Measurements from ENCODE around the gene FRMPD1. TPM values are rescaled to one million over a fixed set of nuclear protein-coding genes. Genes with fewer than 3 reads are reported as not detected.

FRMPD1 gene
- total and polyA plus RNA-seq, 2 of the 13 experiments (the other 11 are each of a cell fraction or from before 2014, with no cell fraction given), result not detected

- TF ChIP-seq SNAPC4 (CRISPR knock-in tag; IDR thresholded peaks at IDR 0.05) (peak; percentile 81; the same call in 1 of the 2 replicates), MLLT10 (CRISPR knock-in tag; IDR thresholded peaks at IDR 0.05) (no peak), IRF1 (CRISPR knock-in tag; IDR thresholded peaks at IDR 0.05; ENCODE audit: low read depth) (0 out of 2 replicates have a peak, but pooled peaks have one; percentile 22), FUBP1 (CRISPR knock-in tag; IDR thresholded peaks at IDR 0.05; ENCODE audit: borderline replicate concordance) (peak; percentile 95; the same call in 1 of the 2 replicates), ZBTB14 (CRISPR knock-in tag; IDR thresholded peaks at IDR 0.05) (no peak), ZFAT (CRISPR knock-in tag; conservative IDR thresholded peaks at IDR 0.05) (no peak), ZNF841 (CRISPR knock-in tag; IDR thresholded peaks at IDR 0.05; ENCODE audit: borderline replicate concordance) (no peak), RFXANK (CRISPR knock-in tag; IDR thresholded peaks at IDR 0.05) (no peak), ZNF879 (CRISPR knock-in tag; IDR thresholded peaks at IDR 0.05) (peak; percentile 93; the same call in 1 of the 2 replicates), SSRP1 (CRISPR knock-in tag; IDR thresholded peaks at IDR 0.05) (no peak), ZNF205 (CRISPR knock-in tag; IDR thresholded peaks at IDR 0.05) (no peak), PBX2 (CRISPR knock-in tag; IDR thresholded peaks at IDR 0.05) (no peak), TARDBP (CRISPR knock-in tag; IDR thresholded peaks at IDR 0.05) (peak; percentile 63; the same call in 1 of the 2 replicates), ZNF777 (CRISPR knock-in tag; IDR thresholded peaks at IDR 0.05) (peak; percentile 40; the same call in 1 of the 2 replicates), ZNF883 (CRISPR knock-in tag; IDR thresholded peaks at IDR 0.05; ENCODE audit: not compliant biosample characterization) (peak; percentile 95), ZNF546 (CRISPR knock-in tag; conservative IDR thresholded peaks at IDR 0.05) (no peak), RELA (CRISPR knock-in tag; IDR thresholded peaks at IDR 0.05) (no peak), ONECUT2 (CRISPR knock-in tag; IDR thresholded peaks at IDR 0.05) (no peak)
These were observed 134.1 kb downstream of the FRMPD1 start, which contains the start of gene EXOSC3 (continued) for GRCh38 chr9:37784616-37785483.

All from HepG2 (cell line).